HG02678 (cell line): Measurements from ENCODE around the gene NOG.

Source experiments
- ATAC-seq: cut with Tn5 transposase; IDR thresholded peaks from one replicate; pipeline ENCODE4 v1.9.1; 2021; ENCODE audit warnings: mild to moderate bottlenecking, moderate library complexity; ENCODE audit not compliant: unreplicated experiment

The NOG gene

GRCh38 chr17:56593646-56594319, at the start of gene NOG:
NOG (plus strand) TSS chr17:56593699; CDS start chr17:56594224, 525 bp downstream.
- no peak for ATAC-seq

- ATAC-seq: no peak
Measured at GRCh38 chr17:56545106-56545505, 48.4 kb upstream of the NOG start.

- no peak for ATAC-seq
Measured at GRCh38 chr17:56545930-56546329, 47.6 kb upstream of the NOG start.

DNA sequence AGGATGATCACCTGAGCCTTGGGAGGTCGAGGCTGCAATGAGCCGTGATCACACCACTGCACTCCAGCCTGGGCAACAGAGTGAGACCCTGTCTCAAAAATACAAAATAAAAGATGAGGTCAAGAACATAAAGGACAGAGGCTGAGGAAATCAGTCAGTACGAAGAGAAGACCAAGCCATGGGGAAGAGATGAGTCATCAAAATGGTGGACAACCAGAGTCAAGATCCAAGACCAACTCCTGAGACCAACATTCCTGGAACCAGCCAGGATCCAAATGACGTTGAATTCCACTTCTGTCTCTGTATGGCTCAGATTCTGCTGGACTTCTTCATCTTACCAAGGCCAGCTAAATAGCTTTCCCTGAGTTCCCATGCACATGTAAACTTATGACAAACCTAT, 44.8 kb upstream of the NOG start:
- no peak for ATAC-seq

- no peak for ATAC-seq
Measured at GRCh38 chr17:56549501-56549900, 44.0 kb upstream of the NOG start.

GRCh38 chr17:56557682-56558081, 35.8 kb upstream of the NOG start:
- no peak for ATAC-seq

GRCh38 chr17:56558088-56558487, 35.4 kb upstream of the NOG start:
- no peak for ATAC-seq

DNA sequence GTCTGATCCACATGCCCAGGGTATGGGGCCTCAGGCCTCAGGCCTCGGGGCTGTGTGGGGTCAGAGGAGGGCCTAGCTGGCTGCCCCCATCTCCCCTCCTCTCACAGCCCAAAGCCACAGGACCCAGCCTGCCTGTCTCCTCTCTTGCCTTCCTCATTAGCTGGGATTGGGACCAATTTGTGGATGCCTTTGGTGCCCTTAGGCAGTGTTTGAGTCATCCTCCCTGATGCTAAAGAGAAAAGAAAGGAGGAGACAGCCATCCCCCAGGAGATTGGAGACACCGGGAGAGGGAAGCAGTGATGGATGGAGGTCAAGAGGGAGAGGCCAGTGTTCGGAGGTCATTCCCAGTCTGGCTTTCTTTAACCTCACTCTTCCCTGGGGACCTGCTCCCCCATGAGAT, 23.3 kb upstream of the NOG start:
- no peak for ATAC-seq

- no peak for ATAC-seq
Measured at GRCh38 chr17:56571456-56571855, 22.0 kb upstream of the NOG start.

DNA sequence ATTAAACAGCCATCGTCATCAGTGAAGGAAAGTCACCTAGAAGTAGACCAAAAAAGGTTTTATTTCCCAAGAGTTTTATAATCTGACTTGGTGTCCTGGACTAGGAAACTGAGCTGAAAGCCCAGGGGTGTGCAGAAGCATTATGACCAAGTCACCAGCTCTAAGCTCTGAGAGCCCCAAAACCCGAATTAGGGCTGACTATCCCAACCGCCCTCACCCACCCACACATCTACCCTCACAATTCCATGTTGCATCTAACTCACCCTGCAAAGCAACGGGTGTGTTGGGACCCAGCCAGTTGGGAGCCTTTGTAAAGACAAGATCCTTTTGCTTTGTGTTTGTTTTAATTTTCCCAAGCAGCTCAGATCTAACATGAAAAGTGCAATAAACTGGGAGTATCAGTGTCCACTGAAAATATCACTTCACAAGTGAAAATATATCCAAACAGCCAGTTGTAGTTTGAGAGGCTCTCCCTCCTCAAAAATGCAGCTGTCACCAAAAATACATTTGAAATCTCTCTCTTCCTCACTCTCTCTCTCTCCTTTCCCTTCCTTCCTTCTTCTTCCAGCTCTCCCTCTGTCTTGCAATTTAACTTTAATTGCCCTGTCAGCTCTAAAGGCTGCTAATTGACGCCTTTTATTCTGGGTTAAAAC, 16.2 kb upstream of the NOG start:
- no peak for ATAC-seq

- ATAC-seq: no peak
Measured at GRCh38 chr17:56577843-56578204, 15.7 kb upstream of the NOG start.

DNA sequence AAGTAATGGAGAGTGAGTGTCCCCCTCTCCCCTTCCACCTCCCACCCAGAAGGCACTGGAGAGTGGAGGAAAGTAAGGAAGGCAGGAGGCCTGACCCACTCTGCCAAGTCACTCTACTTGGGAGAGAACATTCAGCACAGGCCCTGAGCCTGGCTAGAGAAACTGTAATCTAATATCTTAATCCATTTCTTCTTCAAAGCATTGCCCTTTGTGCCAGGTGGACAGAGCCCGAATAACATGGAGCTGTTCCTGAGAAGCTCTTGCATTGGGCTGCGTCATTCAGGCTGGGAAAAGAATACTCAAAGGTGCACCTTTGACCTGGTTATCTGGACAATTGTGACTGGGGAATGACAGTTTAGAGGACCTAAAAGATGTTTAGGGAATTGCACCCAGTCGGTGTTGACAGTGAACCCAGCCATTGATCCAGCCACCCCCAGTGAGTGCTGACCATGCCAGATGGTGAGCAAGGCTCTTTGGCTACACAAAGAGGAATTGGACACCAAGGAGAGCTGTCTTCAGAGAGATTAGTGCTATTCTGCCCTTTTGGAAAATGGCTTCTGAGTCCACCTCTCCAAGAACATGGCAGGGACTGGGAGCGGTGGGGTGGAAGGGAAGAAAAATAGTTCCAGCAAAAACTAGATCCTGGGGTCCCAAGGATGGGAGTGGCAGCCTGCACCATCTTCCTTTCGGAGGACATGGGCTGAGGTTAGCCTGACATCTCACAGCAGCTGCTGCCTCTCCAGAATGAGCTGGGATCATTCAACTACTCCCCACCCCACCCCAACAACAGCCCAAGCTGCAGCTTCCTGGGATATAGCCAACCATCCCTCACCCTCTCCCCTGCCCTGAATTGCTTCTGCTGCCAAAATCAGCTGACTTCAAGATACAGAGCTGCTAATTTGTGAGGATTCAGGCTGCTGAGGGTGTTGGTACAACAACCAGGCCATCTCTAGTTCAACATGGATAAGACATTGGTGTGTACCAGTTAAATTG, 11.6 kb upstream of the NOG start:
- ATAC-seq: no peak

- no peak for ATAC-seq
Measured at GRCh38 chr17:56583772-56584171, 9.7 kb upstream of the NOG start.

DNA sequence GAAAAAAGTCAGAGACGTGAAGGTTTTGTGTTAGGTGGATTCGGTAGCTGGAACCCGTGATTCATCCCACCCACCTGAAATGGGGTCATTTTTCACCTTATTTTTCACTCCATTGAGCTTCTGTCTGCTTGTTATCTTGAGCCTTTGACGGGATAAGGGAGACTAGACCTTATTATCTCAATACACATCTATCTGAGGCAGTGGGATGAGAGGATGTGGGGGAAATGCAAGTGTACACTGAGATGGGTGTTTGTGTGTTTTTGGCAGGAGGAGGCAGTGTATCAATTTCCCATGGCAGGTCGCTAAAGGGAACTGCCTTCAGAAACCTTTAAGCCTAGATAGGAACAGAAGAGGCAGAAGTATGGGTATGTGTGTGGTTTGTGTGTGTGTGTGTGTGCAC, 6.2 kb upstream of the NOG start:
- ATAC-seq: no peak

GRCh38 chr17:56592487-56593085, 913 bp upstream of the NOG start:
- ATAC-seq: peak; percentile 74

DNA sequence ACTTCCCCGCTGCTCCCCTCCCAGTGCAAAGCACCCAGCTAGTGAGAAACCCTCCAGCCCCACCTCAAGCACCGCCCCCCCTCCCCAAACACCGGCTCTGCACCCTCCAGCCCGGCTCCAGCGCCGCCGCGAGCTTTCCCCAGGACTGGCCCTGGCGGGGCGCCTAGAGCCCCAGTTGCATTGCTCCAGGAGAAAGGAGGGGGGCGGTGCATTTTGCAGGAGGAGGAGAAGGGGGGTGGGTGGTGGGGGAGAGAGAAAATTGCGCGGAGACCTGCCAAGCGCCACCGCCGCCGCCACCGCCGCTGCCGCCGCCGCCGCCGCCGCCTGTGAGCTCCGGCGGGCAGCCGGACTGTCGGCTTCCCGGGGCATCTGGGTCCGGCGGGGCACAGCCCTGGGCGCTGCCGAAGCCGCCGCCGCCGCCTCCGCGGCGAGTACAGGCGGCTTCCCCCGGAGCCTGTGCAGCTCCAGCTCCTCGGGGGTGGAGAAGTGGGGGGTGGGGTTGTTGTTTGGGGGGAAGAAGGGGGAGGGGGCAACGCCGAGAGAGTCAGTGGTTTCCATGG, 333 bp upstream of the NOG start:
- no peak for ATAC-seq

- no peak for ATAC-seq
Measured at GRCh38 chr17:56594320-56595107, 1.0 kb downstream of the NOG start.

GRCh38 chr17:56595108-56595418, 1.6 kb downstream of the NOG start:
- ATAC-seq: no peak

DNA sequence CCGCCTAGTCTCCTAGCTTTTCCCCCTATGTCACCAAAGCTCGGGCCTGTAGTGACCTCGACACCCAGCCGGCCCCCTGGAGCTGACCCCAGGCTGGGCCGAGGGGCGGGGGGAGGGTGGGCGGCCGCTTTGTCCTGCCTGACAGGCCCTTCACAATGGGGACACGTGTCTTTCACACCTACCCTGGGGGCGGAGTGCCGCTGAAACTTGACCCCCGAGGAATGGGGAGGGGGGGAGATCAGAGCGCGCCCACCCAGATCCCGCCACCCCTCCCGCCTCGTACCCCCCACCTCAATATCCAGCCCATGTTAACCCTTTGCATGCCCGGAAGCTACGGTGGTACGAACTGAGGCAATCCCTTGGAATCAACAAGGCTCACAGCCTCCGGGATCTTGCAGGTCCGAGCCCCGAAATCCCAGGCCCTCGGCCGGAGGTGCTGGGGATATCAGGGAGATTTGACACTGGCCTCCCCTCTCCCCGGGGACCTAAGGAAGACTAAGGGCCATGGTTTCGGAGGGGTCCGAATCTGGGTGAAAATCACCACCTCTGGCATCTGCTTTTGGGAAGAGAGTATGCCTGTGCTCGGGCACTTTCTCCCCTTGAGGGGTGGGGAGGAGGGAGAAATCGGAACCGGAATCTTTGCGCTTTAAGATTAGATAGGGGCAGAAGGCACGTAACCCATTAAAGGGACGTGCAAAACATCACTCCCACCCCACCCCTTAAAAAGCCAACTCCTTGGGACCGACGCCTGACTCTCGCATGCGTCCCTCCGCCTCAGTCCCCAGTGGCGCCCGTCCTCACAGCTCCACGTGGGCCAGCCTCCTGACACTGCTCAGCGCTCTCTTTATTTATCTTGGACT, 2.6 kb downstream of the NOG start:
- ATAC-seq: no peak
